IgD-negative memory B cell (primary cell): Measurements from ENCODE around the gene MRPL17. TPM values are rescaled to one million over a fixed set of nuclear protein-coding genes. Genes with fewer than 3 reads are reported as not detected.

ENCODE experiments used
- H3K27ac Mint-ChIP-seq, 3 donors: one replicate each; pipeline ENCODE4 v1.8.0; 2020 to 2022; ENCODE audit warnings: mild to moderate bottlenecking in 3 of 3, mixed read lengths in 3 of 3, moderate library complexity in 1 of 3
- H3K27me3 Mint-ChIP-seq: one replicate; pipeline ENCODE4 v1.8.0; 2021; ENCODE audit warnings: mixed read lengths
- H3K36me3 Mint-ChIP-seq: one replicate; pipeline ENCODE4 v1.8.0; 2020; ENCODE audit warnings: mild to moderate bottlenecking, mixed read lengths
- H3K4me1 Mint-ChIP-seq, 3 donors: one replicate each; pipeline ENCODE4 v1.8.0; 2020 to 2022; ENCODE audit warnings: mixed read lengths in 3 of 3, mild to moderate bottlenecking in 1 of 3
- H3K4me3 Mint-ChIP-seq, 4 donors: one replicate each; pipeline ENCODE4 v1.8.0; 2020 to 2022; ENCODE audit warnings: mild to moderate bottlenecking in 4 of 4, mixed read lengths in 4 of 4, moderate library complexity in 3 of 4
- H3K9me3 Mint-ChIP-seq, 3 donors: one replicate each; pipeline ENCODE4 v1.8.0; 2020 to 2021; ENCODE audit warnings: mixed read lengths in 3 of 3, mild to moderate bottlenecking in 1 of 3
- polyA plus RNA-seq: library from polyadenylated mRNA; unstranded; fragments of 300-500 nt; fragmentation: Illumina TruSeq; gene quantifications from one replicate; pipeline ENCODE4 v1.2.3, GENCODE V29; 2021

The MRPL17 gene
- polyA plus RNA-seq, 1 donor from 2014 or later: 15.8 TPM

- no peaks in the 10 kb centered on the region for H3K4me1 Mint-ChIP-seq
- H3K27me3 Mint-ChIP-seq: no peaks in the 10 kb centered on the region
- no peaks in the 10 kb centered on the region for H3K9me3 Mint-ChIP-seq
- H3K27ac Mint-ChIP-seq: no peak overlapping the region
- no peak overlapping the region for H3K4me3 Mint-ChIP-seq
- H3K36me3 Mint-ChIP-seq: peaks cover 2% of the 10 kb centered on the region
These were observed 46.7 kb downstream of the MRPL17 start for GRCh38 chr11:6636480-6636879.

GRCh38 chr11:6635082-6635932 is 47.8 kb downstream of the MRPL17 start:
- no peaks in the 10 kb centered on the region for H3K4me1 Mint-ChIP-seq
- H3K36me3 Mint-ChIP-seq: peaks cover 2% of the 10 kb centered on the region
- H3K27me3 Mint-ChIP-seq: no peaks in the 10 kb centered on the region
- H3K27ac Mint-ChIP-seq: no peak overlapping the region
- no peaks in the 10 kb centered on the region for H3K9me3 Mint-ChIP-seq
- no peak overlapping the region for H3K4me3 Mint-ChIP-seq

- Mint-ChIP-seq H3K4me3 (no peak overlapping the region), H3K27me3 (no peaks in the 10 kb centered on the region), H3K27ac (no peak overlapping the region), H3K4me1 (no peaks in the 10 kb centered on the region), H3K9me3 (no peaks in the 10 kb centered on the region), H3K36me3 (peaks cover 2% of the 10 kb centered on the region)
These were observed 48.6 kb downstream of the MRPL17 start for GRCh38 chr11:6634534-6634933.

GRCh38 chr11:6633422-6634408 is 49.4 kb downstream of the MRPL17 start:
- H3K9me3 Mint-ChIP-seq: no peaks in the 10 kb centered on the region
- no peak overlapping the region for H3K27ac Mint-ChIP-seq
- no peaks in the 10 kb centered on the region for H3K36me3 Mint-ChIP-seq
- H3K4me3 Mint-ChIP-seq: no peak overlapping the region
- no peaks in the 10 kb centered on the region for H3K4me1 Mint-ChIP-seq
- no peaks in the 10 kb centered on the region for H3K27me3 Mint-ChIP-seq

- Mint-ChIP-seq H3K4me3 (peak overlapping the region in 1 of 4 donors; percentile 78), H3K36me3 (no peaks in the 10 kb centered on the region), H3K4me1 (peaks cover 5 to 10% (median 8%) of the 10 kb centered on the region in 3 donors), H3K27me3 (no peaks in the 10 kb centered on the region), H3K27ac (peak overlapping the region in 1 of 3 donors; percentile 47), H3K9me3 (no peaks in the 10 kb centered on the region)
These were observed 50.7 kb downstream of the MRPL17 start for GRCh38 chr11:6632116-6633073.

- Mint-ChIP-seq H3K9me3 (no peaks in the 10 kb centered on the region), H3K27me3 (no peaks in the 10 kb centered on the region), H3K4me1 (peaks cover 10 to 11% (median 11%) of the 10 kb centered on the region in 3 donors), H3K36me3 (no peaks in the 10 kb centered on the region), H3K27ac (no peak overlapping the region), H3K4me3 (peak overlapping the region in 1 of 4 donors; percentile 60)
These were observed 51.7 kb downstream of the MRPL17 start for GRCh38 chr11:6631361-6631890.

- H3K4me1 Mint-ChIP-seq: peaks cover 11 to 12% (median 11%) of the 10 kb centered on the region in 3 donors
- H3K4me3 Mint-ChIP-seq: peak overlapping the region in 1 of 4 donors; percentile 60
- H3K9me3 Mint-ChIP-seq: no peaks in the 10 kb centered on the region
- no peak overlapping the region for H3K27ac Mint-ChIP-seq
- no peaks in the 10 kb centered on the region for H3K36me3 Mint-ChIP-seq
- no peaks in the 10 kb centered on the region for H3K27me3 Mint-ChIP-seq
These were observed 52.4 kb downstream of the MRPL17 start for GRCh38 chr11:6630632-6631291.

Other genes starting within 250 kb of the MRPL17 start
- 0.46 TPM for gene HPX, start 242.4 kb downstream of the MRPL17 start, polyA plus RNA-seq
- 0.61 TPM for gene TRIM3, start 209.4 kb downstream of the MRPL17 start, polyA plus RNA-seq
- gene ARFIP2, start 202.0 kb downstream of the MRPL17 start, polyA plus RNA-seq: 36.3 TPM
- gene TIMM10B, start 201.8 kb downstream of the MRPL17 start, polyA plus RNA-seq: 25.4 TPM
- 1.9 TPM for gene DNHD1, start 186.1 kb downstream of the MRPL17 start, polyA plus RNA-seq
- gene RRP8, start 79.7 kb downstream of the MRPL17 start, polyA plus RNA-seq: 26.6 TPM
- gene ILK, start 79.6 kb downstream of the MRPL17 start, polyA plus RNA-seq: 80.5 TPM
- 256 TPM for gene TAF10, start 71.1 kb downstream of the MRPL17 start, polyA plus RNA-seq
- 163 TPM for gene TPP1, start 63.9 kb downstream of the MRPL17 start, polyA plus RNA-seq
- 0.06 TPM for gene DCHS1, start 27.5 kb downstream of the MRPL17 start, polyA plus RNA-seq
- gene OR2AG2, start 88.6 kb upstream of the MRPL17 start, polyA plus RNA-seq: not detected
- gene OR2AG1, start 99.7 kb upstream of the MRPL17 start, polyA plus RNA-seq: not detected
- gene OR6A2, start 116.3 kb upstream of the MRPL17 start, polyA plus RNA-seq: not detected
- gene OR10A5, start 162.3 kb upstream of the MRPL17 start, polyA plus RNA-seq: not detected
- not detected for gene OR10A2, start 179.7 kb upstream of the MRPL17 start, polyA plus RNA-seq
- not detected for gene OR10A4, start 193.3 kb upstream of the MRPL17 start, polyA plus RNA-seq
- gene OR2D2, start 209.2 kb upstream of the MRPL17 start, polyA plus RNA-seq: not detected
- gene OR2D3, start 237.7 kb upstream of the MRPL17 start, polyA plus RNA-seq: not detected
- gene ZNF215, start 243.1 kb upstream of the MRPL17 start, polyA plus RNA-seq: 1.4 TPM